Medulla oblongata (tissue), 1 donor: ENCODE results near the gene CCT6B.
"Not testable (repeated sequence)": the region's sequence is repeated elsewhere in the genome, so short reads cannot be mapped to it uniquely, and the experiment has no call there.

ENCODE experiments used
- DNase-seq: peaks from one replicate; pipeline ENCODE4 v3.0.0-alpha.2; 2015; ENCODE audit errors: extremely low spot score

The CCT6B gene

DNA sequence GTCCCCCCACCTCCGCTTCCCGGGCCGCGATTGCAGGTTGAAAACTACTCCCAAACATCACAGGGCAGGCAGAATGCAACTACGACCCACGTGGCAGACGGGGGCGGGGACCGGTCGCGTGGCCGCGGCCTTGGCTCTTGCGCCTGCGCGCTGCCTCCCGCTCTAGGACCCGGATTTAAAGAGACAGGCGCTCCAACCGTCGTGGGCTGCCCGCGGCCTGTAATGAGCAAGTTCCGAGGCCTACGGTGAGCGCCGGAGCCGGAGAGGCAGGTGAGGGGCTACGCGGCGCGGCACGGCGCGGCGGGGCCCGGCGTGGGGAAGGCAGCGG is 19.1 kb upstream of the CCT6B start, which contains the start of gene LIG3:
Gene LIG3 (plus strand): TSS at position 160 of the 328 bp plus-strand sequence. CDS start 2,494 bp downstream, outside the sequence.
- DNase-seq: peak; percentile 95

DNA sequence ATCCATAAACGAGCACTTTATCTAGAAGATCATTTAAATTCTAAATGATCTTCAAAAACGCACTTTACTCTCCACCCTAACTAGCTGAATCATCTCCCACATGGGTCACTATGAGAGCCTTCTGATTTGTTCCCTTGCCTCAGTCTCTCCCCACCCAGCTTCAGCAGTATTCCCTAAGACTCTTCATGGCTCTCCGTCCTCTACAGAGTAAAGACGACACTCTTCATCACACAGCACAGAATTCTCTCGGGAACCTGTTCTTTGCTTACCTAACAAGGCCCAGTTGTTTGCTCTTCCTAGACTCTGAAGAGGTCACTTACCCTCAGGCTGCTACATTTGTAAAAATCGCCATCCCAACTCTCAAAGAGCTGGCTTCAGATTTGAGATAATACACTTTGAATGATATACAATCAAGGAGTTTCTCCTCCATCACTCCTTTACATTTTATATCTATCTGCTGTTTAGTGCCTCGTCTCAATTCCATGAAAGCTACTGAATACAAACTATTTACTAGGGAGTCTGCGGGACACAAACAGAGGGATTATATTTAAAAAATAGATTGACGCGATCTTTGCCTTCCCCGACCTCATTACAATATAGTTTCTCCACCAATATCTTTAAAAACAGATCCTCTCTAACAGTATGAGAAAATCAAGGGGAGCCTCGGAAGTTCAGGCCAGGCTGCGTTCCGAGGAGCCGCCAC is 18.5 kb upstream of the CCT6B start:
- no peak for DNase-seq

GRCh38 chr17:34979153-34979552 is 17.9 kb upstream of the CCT6B start:
- DNase-seq: no peak

DNA sequence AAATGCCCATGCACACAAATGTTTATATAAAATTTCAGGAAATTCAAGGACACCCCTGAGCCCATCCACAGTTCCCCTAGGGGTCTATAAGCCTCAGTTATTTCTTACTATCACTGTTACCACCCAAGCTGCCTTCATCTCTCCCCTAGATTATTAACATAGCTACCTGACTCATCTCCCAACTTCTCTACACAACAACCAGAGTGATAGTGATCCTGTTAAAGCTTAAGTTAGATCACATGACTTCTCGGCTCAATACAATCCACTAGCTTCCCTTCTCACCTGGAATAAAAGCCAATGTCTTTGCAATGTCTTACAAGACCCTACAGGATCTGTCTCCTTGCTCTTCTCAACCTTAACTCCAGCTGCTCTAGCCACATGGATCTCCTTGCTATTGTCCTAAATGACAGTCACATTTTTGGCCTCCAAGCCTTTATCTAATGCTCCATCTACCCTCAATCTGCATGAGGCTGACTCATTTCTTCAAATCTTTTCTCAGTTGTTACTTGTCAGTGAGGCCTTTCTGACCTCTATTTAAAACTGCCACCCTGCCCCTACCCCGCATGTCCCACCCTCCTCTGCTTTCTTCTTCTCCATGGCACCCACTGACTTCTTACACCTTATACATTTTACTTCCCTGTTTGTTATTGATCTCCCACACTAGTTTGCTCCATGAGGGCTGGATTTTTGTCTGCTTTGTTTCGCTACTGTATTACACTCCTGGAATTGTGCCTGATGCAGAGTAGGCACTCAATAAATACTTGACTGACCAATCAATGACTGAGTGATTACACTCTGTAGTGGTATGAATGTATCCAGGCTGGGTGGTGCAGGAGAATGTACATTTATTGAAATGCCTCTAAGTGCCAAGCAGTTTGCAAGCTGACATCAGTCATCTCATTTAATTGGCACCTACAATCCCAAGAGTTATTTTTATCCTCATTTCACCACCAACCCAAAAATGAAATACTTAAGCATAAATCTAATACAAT is 13.8 kb upstream of the CCT6B start:
- no peak for DNase-seq

- no peak for DNase-seq
Measured at GRCh38 chr17:34974179-34974578, 12.9 kb upstream of the CCT6B start.

DNA sequence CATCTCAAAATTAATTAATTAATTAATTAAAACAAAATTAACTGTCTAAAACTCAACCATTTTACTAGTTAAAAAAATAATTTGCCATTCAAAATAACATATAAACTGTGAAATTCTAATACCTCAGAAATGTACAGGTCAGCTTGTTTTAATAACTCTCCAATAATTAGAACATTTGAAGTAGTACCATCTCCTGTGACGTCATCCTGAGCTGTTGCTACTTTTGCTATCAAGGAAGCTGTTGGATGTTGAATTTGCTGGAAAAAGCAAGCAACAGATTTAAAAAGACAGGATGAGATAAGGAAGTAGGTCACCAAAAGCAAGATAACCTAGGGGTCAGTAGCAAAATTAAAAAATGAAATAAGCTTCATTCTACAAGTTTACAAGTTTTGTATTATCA is 2.8 kb downstream of the CCT6B start:
- DNase-seq: no peak

DNA sequence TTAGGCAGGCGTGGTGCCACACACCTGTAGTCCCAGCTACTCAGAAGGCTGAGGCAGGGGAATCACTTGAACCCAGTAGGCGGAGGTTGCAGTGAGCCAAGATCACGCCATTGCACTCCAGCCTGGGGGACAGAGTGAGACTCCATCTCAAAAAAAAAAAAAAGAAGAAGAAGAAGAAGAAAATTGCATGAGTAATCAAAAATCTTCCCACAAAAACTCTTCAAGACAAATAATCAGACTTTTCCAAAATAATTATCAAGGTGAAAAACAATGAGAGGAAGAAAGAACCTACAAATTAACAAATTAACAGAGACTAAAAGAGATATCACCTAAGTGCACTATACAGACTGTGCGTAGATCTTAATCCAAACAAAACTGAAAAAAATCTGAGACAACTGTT is 10.5 kb downstream of the CCT6B start:
- DNase-seq: not testable (repeated sequence)

GRCh38 chr17:34930283-34930682 is 31.0 kb downstream of the CCT6B start:
- no peak for DNase-seq

DNA sequence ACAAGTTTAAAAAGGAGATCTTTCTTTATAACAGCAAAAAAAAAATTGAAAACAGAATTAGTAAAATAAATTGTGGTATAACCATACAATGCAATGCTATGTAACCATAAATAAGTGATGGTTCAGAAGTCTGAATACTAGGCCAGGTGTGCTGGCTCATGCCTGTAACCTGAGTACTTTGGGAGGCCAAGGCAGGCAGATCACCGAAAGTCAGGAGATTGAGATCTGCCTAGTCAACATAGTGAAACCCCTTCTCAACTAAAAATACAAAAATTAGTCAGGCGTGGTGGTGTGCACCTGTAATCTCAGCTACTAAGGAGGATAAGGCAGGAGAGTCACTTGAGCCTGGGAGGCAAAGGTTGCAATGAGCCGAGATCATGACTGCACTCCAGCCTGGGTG is 34.6 kb downstream of the CCT6B start:
- DNase-seq: no peak

GRCh38 chr17:34920676-34921075 is 40.6 kb downstream of the CCT6B start:
- no peak for DNase-seq

- DNase-seq: no peak
Measured at GRCh38 chr17:34917381-34917780, 43.9 kb downstream of the CCT6B start.

DNA sequence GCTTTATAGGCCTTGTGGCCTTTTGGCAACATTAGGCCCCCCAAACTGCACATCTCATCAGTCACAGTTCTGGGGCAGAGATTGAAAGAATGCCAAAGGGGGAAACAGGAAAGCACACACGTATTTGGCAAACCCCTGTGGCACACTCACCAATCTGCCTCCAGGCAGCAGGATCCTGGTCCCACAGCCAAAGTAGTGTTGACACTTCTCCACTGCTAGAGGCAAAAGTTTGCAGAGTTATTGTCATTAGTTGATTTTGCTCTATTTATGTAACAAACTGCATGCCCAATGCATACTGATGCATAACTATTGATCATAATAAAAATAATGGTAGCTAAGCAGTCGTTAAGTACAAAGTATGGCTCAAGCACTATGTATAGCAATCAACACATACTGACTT is 45.1 kb downstream of the CCT6B start:
- no peak for DNase-seq

DNA sequence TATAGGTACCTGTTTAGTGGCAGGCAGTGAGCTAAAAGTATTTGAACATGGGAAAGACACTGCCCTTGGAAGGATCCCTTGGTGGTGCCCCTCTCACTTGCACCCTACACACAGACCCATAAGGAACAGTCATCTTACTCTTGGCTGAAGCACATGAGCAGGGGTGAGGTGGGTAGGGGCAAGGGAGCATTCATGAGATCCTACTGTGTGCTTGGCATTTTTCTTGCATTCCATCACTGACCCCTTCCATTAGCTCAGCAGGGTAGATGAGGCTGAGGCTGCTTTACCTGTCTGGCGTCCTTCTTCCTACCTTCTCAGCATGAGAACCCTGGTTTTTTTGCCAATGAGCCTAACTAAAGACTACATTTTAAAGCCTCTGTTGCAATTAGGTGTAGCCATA is 48.3 kb downstream of the CCT6B start:
- no peak for DNase-seq

DNA sequence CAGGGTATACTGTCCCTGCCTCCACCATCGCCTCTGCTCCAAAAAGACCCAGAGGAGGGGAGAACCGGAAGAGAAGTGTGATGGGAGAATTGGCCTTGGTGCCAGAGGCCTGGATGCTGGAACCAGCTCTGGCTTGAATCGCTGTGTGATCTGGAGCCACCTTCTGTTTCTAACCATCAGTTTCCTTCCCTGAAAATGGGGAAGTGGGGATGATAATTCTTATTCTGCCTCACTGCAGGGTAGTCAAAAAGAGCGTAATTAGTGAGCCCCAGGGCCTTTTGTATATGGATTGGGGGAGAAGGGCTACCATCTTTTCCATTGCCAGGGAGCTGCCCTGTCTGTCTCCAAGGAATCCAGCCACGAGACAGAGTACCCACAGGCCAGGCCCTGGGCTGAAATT is 52.2 kb downstream of the CCT6B start:
- DNase-seq: no peak

GRCh38 chr17:34902831-34903547 is 58.3 kb downstream of the CCT6B start:
- DNase-seq: no peak

DNA sequence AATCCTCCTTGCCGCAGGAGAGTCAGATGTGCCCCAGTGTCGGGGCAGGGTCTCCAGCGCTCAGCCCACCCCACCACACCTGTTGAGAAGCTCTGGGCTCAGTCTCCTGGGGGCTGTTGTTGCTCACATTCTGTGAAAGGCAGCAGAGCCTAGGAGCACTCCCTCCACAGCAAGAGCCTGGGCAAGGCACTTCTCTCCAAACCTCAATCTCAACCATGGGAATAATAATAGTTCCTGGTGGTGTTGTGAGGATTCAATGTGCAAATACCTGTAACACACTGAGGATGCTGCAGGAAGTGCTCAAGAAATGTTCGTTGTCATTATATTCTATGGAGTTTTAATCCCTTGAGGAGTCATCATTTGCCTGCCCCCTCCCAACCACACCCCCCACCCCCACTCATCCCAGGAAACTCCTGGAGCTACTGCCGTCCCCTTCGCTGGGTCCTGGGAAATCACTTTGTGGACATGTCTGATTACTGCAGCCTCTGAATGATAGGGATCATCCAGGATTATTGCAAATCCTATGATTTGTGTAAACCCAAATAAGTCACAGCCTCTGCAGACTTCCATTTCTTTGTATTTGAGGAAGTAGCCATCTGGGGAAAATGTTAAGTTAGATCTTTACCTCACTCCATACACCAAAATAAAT is 61.5 kb downstream of the CCT6B start:
- no peak for DNase-seq

DNA sequence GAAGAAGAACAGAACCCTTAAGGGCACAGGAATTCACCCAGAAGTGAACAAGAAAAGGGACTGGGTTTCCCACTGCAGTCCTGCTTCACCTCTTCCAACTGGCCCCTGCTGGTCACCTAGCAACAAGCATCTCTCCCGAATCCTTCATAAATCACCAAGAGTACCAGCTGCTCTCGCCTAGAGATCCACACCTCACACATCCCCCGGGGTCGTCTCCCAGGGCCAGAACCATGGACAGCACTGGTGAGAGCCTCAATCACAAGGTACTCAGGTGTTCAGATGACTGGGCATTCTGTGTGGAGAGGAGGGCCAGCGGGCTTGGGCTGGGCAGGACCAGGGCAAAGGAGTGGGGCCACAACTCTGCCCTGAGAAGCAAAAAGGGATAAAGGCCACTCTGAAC is 65.9 kb downstream of the CCT6B start:
- no peak for DNase-seq

- DNase-seq: no peak
Measured at GRCh38 chr17:34894964-34895363, 66.3 kb downstream of the CCT6B start.

DNA sequence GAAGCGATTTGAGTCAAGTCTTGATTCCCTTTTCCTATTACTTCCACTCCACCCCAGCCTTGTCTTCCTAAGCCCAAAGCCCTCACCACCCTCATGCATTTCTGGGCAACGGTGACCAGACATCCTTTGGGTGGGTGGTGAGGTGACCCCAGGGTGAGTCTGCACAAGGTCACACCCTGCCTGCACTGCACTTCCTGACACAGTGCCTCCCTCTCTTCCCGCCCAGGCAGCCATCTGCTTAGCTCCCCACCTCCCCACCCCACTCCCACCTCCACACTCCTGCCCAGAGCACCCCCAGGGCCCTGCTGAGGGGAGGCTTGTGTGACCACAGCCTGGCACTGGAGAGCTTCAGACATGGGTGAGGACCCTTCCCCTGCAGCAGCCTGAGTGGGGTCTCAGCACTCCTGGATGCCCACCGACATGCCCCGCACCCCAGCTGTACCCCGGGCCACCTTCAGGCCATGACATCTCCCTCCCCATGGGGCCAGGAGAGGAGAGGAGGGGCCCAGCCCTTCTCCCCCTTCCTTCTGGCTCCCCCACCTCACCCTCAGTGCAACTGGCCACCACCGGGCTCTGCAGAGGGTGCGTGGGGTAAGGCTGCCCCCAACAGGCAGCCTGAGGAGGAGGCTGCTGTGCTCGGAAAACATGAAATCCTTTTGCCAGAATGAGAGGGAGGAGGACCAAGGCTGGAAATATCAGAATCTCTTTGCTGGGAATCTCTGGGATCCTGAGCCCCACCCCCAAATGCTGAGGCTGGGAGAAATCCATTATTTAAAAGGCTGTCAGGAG is 68.6 kb downstream of the CCT6B start:
- DNase-seq: peak; percentile 10

DNA sequence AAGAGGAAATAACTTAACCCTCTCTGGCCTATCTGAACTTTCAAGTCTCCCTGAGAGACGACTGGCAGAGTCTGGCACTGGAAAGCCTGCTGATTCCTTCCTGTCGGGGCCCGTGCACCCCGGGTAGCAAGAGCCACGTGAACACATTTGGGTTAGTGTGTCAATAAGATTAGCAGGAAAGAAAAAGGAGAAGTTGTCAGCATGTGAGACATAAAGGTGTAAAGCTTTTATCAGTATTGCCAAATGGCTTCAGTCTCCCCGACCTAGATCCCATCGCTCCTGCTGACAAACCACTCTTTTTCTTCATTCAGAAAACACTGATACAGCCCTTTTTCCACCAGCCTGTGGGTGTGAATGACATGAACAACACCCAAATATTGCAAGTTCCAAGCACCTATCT is 74.4 kb downstream of the CCT6B start:
- no peak for DNase-seq

- DNase-seq: no peak
Measured at GRCh38 chr17:34885076-34885475, 76.2 kb downstream of the CCT6B start.
